MV-4-11 (cell line): Measurements from ENCODE around the gene EXOC3.
"Not testable (repeated sequence)": the region's sequence is repeated elsewhere in the genome, so short reads cannot be mapped to it uniquely, and the experiment has no call there.

Source experiments
- DNase-seq: peaks from one replicate; lab custom pipeline; 2025; lab: John Stamatoyannopoulos, UW

EXOC3 gene

DNA sequence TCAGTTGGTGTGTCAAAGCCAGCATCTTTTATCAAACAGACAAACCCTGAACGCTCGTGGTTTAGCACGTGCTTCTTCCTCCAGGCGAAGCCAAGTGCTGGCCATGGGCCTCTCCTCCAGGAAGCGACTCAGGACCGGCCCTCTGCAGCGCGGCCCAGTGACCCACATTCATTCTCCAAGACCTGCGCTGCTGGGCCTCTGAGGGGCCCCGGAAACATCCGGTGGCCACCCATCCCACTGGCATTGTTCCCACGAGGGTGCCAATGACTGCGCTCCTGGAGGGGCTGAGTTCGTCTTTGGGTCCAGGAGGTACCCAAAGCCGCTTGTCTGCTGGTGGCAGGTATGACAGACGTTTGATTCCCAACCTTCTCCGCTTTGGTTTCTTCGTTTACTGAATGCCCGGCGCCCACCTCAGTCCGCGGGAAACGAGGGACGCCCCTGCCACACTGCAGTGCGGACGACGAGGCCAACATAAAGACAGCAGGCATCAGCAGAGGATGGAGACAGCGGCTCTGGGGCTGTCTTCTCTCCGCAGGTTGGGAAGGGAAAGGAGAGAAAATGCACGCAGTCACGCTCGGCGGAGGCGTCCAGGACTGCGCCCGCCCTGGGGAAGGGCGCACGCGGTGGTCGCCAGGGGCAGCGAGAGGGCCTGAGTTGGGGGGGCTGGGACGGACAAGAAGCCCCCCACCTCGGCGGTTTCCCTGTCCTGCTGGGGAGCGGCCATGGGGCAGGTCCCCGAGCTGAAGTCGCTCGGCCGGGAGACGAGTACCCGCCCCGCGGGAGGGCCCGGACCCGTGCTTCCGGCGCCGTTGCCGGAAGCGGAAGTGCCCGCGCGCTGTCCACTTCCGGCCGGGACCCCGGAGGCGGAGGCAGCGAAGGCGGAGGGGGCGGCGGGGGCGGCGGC is at the start of gene EXOC3:
Gene EXOC3 (plus strand): TSS at position 842 of the 904 bp plus-strand sequence. CDS start 3,030 bp downstream, outside the sequence.
- peak; percentile 65 for DNase-seq

DNA sequence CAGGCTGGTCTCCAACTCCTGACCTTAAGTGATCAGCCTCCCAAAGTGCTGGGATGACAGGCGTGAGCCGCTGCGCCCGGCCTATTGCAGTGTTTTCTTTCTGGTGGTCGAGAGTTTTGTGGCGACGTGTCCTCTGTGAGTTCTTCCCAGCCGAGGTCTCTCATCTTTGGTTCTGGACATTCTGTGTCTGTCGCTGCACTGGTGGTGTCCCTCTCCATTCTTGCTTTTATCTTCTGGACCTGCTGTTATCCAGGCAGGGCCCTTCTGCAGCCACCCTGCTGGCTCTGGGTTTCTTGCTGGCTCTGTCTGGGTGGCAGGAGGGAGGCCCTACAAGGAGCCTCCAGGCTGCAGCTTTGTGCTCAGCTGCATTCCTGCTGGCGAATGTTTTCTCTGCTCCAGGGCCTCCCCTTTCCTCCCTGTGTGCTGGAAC is 49.1 kb upstream of the EXOC3 start:
- DNase-seq = no peak

DNA sequence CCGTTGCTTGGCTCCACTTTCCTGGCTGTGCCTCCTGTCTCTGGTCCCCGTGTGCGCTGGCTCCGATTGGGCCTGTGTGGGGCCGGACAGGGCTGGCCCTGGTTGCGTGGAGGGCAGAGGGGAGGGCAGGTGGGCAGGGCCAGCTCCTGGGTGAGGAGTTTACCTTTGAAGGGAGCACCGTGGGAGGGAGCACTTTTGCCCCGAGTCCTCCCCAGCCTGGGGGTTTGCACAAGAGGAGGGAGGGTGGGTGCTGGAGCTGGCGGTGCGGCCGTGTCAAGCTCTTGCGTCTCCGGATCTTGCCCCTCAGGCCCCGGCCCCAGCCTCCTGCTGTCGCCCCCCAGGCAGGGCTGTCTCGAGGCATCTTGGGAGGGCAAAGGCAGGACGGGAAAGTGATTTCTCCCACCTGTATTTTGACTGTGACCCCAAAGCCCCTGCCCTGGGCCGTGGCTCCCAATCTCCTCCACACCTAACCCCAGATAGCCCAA is 48.3 kb upstream of the EXOC3 start:
- DNase-seq = no peak

DNA sequence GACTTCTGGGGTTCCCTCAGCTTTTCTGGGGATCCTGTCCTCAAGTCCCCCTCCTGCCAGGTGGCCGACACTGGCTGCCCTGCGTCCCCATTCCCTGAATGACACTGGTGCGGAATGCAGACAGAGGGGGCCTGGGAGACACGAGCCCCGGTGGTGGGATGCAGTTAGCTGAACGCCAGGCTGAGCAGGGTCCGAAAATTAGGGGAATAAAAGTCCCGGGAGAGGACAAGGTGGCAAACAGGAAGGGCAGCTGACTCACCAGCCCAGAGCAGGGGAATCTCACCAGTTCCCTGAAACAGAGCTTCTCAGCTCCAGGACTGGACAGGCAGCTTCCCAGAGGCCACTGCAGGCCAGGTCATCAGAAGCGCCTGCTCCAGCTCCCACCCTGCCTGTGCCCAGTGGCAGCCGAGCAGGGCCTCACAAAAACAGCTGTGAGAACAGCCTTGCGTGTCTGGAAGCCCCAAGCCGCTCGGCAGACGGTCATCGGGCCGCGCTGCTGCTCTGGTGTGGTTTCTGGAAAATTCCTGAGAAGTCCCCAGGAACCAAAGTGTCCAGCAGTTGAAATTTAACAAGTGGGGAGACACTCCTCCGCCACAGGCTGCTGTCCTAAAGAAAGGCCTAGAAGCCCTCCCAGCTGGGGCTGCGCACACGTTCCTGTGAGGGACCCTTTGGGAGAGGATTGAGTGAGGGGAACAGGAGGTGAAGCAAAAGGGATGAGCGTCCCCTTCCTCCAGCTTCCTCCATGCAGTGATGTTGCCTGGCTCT is 47.6 kb upstream of the EXOC3 start:
- peak; percentile 12 for DNase-seq

DNA sequence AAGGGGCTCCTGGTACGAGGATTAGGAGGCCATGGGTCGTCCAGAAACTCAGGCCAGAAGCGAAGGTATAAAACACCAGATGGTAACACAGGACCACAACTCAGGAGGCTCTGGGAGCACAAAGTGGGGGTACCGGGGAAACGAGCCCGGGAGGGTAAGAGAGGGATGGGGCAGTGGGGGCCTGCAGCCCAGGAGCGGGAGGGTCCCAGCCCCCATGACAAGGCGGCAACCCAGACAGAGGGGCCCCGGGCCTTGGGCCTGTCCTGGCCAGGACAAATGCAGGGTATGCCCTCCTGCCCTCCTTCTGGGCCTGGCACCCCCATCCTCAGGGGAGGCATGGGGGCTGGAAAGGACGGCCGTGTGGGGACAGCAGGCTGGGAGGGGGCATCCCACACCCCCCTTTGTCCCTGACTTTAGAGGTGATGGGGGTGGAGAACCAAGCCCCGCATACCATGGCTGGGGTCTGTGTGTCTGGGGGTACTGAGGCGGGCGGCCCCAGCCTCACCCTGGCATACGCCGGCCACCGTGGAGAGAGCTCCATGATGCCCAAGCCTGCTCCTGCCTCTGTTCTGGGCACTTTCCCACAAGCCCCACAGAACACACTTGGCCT is 47.0 kb upstream of the EXOC3 start:
- DNase-seq = no peak

DNA sequence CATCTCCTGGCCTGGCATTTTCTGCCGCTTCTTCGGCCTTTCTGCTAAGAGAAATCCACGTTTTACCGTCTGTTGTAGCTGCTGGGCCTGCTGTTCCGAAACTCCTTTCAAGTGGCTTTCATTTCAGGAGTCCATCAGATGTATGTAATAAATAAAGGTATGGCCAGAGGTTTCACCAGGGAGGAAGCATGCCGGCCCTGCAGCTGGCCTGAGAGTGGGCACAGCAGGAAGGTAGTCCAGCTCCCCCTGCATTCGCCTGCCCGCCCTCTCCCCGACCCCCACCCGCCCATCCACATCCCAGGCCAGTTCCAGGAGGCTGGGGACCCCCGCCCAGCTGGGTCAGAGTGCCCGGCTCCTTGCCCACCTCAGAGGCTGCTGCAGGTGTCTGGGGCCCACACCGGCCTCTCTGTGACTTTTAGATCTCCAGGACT is 46.4 kb upstream of the EXOC3 start:
- DNase-seq = no peak

DNA sequence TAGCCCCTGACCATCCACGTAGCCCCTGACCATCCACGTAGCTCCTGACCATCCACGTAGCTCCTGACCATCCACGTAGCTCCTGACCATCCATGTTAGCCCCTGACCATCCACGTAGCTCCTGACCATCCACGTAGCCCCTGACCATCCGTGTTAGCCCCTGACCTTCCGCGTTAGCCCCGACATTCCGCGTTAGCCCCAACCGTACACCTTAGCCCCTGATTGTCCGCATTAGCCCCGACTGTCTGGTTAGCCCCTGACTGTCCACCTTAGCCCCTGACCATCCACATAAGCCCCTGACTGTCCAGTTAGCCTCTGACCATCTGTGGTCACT is 44.9 kb upstream of the EXOC3 start:
- not testable (repeated sequence) for DNase-seq

DNA sequence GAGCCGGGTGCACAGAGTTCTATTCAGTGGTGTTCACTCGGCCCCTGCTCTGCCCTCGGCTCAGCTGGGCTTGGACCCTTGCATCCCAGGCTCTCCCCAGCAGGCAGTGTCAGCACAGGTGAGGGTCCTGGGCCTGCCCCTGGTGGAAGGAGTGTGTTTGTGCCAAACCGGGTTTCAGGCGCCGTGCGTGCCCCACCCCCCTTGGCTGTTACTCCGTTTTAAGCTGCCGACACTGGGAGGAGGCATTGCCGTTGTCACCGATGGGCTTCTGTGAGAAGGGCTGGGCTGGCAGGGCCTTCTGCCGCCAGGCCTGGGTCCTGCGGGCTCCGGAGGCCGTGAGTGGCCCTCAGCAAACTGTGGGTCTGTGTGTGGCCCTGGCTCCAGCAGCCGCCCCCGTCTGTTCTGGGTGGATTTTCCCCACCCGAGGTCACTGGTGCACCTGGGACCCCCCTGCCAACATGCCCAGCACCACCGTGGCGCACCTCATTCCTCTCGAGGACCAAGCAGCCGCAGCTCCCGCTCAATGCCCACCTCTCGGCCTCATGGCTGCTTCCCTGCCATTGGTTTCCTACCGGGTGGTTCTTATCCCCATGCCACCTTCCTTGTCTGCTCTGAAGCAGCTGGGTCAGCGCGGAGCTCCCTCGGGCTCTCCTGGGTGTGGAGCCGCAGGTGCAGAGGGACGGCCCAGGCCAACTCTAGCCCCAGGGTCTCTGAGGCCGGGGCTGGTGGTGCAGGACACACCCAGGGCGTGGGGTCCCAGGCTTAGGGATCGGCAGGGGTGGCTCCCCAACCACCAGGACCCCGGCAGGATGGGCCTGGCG is 44.3 kb upstream of the EXOC3 start:
- no peak for DNase-seq

DNA sequence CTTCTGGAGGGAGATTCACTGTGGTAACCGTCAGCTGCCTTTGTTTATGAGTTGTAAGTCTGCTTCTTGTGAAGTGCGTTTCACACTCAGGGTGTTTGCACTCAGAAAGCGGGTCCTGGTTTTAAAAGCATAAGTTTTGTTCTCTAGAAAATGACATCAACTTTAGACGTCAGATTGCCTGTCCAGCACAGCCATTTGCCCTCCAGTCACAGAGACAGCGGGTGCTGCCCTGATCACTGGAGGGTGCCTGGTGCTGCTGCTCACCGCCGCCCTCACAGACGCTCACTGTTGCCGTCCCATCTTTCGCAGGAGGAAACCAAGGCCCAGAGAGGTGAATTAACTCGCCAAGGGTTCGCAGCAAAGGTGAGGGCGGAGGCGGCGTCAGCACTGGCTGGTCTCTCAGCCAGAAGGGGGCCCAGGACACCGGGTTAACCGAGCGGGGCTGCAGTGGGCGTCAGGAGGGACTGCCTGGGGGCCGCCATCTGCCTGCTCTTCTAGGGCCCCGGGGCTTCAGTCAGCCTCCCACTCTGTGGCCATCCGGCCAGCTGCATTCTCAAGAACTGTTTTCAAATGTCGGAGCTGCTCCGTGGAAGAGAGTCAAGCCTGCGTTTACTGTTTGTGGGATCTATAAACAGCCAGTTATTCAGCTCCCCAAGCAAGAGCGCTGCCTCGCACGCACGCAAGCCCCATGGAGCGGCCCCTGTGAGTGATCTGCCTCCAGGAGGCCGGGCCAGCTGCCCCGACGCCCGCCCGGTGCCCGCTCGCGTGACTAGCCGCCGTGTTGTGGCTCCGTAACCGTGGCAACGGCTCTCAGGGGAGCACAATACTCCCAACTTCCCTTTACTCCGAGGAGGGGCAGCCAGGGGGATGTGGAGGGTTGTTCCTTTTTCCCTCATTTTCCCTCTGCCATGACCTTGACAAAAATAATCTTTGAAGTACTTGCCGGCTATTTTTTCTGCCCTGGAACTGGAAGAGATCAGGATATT is 43.4 kb upstream of the EXOC3 start:
- peak; percentile 98 for DNase-seq

DNA sequence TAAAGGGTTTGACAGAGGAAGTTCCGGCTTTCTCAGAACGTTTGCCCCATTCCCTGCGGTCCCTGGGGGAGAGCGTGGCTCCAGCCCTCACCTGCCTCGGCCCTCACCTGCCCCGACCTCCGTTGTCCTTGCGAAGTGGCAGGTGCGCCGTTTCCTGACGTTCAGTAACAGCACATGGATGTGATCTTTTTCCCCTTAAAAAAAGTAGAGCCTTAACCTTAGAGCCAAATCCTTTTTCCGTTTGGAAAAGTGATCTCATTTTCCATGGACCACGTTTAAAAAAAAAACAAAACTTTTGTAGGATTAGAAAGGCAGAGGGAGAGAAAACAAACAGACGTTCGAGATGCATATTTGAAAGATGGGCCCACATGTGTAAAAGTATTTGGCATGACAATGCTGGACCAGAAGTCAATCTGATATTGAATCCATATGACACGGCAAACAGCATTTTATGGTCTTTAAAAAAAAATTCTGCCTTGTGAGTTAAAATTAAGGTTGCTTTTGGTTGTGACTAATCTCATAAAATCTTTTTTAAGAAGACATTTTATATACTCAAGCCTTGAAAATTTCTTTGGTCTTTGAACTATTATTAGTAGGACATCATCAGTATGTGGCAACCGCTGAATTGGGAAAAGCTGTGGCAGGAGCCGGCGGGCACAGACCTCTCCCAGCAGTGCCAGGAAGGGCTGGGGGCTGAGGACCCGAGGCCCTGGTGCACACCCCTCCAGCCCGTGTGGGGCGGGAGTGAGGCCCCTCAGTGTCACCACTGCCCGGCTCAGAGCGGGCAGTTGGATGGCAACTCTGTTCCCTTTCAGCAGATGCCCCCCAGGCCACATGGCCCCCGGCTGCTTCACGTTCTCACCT is 42.5 kb upstream of the EXOC3 start:
- peak; percentile 42 for DNase-seq

DNA sequence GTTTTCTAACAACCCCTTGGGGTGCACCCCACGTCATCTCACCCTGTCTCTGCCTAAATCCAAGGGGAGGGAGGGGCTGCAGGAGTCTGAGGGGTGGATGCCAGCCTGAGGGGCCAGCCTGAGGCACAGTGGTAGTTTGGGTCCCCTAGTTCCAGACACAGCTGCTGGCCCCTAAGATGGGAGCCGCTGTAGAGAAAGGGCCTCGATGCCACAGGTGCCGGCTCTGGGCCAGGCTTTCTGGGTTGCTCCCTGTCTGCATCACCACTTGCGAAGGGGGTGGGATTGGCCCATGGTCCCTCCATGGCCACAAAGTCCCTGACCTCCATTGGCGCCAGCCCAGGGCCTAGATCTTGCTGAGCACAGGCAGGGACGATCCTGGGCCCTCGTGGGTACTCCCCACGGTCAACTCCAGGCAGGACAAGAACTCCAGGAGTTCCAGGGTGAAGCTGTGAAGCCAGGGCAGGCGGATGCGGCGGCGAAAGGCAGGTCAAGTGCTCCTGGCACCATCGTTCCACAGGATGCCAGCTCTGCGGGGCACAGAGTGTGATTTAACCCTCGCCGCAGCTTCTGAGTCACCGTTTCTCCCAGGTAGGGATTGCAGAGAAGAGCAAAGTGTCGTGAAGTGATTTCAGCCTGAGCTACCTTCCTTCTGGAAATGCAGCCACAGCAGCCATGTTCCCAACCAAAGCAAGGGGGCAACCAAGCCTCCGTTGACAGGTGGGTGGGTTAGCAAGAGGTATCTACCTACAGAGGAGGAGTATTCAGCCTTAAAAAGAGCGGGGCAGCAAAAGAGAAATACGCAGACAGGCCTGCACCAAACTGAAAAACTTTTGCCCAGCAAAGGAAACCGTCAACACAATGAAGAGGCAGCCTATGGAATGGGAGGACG is 41.6 kb upstream of the EXOC3 start:
- no peak for DNase-seq

DNA sequence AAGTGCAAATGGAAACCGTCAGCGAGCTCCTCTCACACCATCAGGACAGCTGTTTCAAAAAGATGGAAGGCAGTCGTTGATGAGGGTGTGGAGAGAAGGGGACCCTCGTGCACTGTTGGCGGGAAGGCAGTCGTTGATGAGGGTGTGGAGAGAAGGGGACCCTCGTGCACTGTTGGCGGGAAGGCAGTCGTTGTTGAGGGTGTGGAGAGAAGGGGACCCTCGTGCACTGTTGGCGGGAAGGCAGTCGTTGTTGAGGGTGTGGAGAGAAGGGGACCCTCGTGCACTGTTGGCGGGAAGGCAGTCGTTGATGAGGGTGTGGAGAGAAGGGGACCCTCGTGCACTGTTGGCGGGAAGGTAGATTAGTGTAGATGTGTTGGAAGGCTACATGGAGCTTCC is 40.8 kb upstream of the EXOC3 start:
- DNase-seq = not testable (repeated sequence)

DNA sequence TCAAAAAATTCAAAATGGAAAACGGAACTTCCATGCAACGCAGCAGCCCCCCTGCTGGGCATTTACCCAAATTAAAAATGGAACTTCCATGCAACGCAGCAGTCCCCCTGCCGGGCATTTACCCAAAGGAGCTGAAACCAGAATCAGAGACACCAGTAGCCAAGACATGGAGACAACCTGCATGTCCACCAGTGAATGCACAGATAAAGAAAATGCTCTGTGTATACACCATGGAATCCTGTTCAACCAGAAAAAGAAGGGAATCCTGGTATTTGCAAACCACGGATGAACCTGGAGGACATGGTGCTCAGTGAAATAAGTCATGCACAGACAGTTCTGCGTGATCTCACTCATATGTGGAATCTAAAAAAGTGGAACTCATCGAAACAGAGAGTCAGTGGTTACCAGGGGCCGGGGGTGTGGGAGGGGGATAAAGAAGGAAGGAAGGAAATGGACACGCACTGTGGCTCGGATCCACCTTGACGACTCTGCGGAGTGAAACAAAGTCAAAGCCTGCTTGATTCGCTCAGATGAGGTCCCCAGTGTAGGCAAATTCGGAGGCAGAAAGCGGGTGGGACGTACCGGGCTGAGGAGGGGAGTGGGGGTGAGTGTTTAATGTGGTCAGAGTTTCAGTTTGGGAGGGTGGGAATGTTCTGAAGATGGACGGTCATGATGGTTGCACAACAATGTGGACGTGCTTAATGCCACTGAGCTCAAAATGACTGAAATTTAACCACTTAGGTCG is 40.2 kb upstream of the EXOC3 start:
- DNase-seq = peak; percentile 97

DNA sequence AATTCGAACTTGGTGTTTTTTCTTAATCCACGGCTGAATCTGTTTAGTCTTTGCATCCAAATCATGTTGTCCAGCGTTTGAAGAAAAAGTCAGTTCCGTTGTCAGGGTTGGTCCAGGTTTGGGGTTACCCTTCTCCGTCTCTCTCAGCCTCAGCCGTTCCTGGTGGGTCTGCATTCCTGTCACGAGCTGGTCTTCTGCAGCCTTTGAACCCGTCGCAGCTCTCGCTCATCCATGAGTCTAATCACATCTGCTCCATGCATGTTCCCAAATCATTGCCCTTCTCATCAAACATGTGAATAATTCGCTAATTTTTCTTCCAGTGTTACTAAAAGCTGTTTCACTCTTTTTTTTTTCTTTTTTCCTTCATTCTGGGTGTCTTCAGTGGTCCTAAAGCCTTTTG is 39.0 kb upstream of the EXOC3 start:
- DNase-seq = no peak

DNA sequence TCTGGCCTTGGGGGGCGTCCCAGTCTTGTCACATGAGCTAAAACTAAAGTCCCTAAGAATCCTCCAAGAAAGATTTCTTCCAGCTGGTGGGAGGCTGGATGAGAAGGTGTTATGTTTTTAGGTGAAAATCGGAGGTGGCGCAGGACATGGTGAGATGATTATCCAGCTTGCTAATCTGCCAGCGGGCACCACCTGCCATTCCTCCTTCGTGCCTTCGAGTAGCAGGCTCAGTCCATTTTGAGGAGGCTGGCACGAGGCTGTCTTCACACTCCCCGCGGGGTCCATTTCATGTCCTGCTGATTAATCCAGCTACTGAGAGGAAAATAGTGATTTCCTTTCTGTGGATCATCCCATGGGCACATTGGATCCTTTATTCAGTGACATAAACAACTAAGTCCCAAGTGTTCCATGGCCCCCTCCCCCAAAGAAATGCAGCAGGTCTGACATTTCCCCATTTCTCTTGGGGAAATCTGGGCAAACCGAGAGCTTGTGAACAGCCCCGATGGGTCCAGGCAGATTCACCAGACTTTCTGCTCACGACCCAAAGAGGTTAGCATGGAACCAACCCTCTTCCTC is 38.2 kb upstream of the EXOC3 start:
- DNase-seq = no peak

DNA sequence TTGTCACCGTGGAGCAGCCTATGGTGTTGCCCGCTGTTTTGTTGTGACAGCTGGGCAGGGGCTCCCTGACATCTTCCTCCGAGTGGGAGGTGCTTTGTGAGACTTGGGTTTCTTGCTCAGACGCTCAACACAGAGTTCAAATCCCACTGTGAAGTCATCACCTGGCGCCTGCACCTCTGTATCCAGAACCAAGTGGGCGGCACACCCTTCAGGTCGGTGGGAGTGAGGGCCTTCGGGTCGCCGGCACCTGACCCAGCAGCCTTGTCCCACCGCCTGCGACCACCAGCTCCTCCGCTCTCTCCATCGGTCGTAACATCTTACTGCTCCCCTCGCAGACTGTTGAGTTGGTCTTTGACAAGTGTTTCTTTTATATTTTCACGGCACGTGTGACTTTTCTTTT is 37.6 kb upstream of the EXOC3 start:
- DNase-seq = no peak

DNA sequence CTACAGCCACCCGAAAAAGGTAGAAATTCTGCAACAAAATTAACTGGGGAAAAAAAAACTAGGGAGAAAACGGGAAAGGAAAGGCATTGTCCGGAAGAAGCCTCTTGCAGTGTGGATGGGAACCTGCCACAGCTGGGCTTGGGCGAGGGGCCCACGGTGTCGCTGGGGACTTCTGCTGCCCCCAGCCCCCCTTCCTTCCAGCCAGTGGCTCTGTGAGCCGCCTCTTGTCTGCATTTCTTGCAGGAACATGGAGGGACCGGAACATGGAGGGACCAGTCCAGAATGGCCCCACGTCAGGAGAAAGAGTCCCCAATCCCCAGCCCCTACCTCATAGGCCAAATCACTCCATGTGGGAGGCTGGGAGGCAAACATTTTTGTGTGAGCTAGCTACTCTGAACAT is 36.9 kb upstream of the EXOC3 start:
- no peak for DNase-seq
